Cerebellar cortex (tissue), 1 donor: ENCODE results near the gene TOLLIP.
A peak's percentile ranks its signal among the peaks of the same experiment; 100 is the strongest.

Source experiments
- DNase-seq: peaks from one replicate; pipeline ENCODE4 v3.0.0-alpha.2; 2015; ENCODE audit warnings: low spot score

Gene TOLLIP

DNA sequence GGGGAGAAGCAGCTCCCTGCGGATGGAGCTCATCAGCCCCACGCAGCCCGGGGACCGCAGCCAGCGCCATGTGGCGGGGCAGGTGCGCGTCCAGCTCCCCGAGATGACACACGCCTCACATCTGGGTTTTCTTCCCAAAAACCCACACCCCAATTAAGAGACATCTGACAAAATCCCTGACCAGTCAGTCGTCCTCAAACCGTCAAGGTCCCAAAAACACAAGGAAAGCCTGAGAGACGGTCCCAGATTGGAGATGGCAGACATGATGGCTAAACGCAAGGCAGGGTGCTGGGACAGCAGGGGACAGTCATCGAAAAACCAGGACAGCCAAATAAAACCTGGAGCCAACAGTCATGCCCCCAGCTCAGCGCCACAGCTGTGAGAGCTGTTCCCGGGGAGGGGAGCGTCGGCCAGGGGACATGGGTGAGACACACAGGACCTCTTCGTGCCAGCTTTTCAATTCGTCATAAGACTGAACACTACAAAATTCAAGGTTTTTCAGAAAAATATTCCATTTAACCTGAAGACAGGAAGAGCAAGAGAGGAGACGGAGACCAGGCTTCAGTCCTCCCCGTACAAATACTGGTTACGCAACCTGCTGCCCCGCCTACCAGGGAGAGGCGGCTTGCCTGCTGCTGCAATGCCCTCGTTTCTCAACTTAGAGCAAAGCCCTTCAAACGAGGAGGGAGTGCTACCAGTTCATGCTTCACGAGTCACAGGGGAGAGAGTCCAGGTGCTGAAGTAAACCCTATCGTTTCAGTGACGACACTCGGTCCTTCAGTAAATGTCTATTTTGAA, 10.5 kb downstream of the TOLLIP start:
- peak; percentile 92 for DNase-seq

DNA sequence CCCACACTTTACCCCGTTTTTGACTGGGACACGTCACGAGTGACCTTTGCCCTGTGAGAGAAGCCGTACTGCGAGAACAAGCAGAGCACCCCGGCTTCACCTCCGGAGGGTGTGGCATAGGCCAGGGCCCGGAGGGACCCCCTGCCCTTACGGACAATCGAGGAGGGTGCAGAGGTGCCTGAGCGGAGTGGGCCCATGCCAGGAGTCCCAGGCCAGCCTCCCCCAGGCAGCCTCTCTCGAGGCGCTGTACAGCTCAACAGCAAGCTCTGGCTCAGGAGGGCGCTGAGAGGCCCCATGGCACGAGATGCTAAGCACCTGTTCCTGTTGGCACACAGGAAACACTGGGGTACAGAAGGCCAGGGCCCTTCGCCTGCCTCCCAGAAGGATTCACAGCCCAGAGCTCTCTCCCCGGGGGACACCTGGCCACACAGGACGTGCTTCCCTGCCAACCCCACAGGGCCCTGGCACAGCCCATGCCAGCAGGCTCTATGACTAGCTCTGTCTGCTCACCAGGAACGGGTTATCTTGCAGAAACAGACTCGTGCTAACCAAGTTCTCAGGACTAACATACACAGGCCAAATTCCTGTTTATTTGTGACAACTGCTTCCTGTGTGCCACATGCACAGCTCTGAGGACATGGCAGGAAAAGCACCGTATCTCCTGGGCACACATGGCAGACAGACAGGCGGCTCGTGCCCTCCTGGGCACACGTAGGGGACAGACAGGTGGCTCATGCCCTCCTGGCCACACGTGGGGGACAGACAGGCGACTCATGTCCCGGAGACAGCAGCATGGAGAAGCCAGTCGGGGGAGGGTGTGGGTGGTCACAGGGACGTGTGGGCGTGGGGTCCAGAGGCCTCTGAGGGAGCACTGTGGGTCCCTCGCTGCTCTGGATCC, 11.6 kb downstream of the TOLLIP start:
- peak; percentile 74 for DNase-seq

GRCh38 chr11:1297011-1297575, 12.3 kb downstream of the TOLLIP start:
- no peak for DNase-seq

DNA sequence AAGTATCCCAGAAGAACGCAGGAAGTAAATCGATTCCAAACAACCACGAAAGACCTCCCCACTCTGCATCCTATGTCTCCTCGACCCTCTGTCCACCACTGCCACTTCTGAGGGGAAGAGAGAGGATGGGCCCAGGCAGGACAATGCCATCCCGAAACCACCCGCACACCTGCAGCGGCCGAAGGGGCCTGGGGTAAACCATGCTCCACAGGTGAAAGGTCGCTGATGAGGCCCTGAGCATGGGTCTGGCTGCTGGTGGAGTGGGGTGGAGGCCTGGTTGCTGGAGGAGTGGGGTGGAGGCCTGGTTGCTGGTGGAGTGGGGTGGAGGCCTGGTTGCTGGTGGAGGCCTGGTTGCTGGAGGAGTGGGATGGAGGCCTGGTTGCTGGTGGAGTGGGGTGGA, 13.1 kb downstream of the TOLLIP start:
- no peak for DNase-seq

DNA sequence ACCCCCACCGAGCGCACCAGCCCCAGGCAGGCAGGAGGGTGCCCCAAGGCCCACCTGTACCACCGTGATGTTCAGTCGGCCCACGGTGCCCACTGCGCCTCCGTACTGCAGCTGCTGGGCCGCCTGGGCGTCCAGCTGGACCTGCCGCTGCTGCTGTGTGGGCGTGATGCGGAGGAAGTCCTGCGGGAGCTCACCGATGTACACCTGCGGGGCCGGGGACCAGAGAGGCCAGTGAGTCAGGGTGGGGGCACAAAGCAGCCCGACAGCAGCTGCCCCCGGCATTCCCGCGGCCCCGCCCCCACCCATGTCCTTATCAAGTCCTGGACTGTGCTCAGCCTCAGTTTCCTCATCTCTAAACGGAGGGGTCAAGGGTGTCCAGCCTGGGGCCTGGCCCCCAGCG, 13.8 kb downstream of the TOLLIP start:
- no peak for DNase-seq

- DNase-seq: no peak
These were observed 14.3 kb downstream of the TOLLIP start for GRCh38 chr11:1295086-1295485.

DNA sequence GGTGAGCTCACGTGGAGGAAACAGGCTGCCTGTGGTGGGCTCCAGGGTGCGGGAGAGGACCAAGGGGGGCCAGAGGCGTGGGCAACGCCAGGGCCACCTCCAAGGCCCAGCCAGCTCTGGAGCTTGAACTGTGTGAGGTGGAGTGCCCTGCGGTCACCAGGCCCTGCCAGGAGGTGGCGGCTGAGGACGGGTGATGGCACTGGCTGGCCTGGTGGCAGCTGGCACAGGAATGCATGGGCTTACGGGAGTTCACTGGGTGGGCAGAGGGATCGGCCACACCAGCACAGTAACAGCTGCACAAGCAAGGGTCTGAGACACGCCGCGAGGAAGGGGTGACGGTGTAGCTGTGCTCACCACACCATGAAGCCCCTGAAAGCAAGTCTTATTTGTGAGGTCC, 15.8 kb downstream of the TOLLIP start:
- peak; percentile 58 for DNase-seq

GRCh38 chr11:1292644-1293618, 16.5 kb downstream of the TOLLIP start:
- DNase-seq: no peak

DNA sequence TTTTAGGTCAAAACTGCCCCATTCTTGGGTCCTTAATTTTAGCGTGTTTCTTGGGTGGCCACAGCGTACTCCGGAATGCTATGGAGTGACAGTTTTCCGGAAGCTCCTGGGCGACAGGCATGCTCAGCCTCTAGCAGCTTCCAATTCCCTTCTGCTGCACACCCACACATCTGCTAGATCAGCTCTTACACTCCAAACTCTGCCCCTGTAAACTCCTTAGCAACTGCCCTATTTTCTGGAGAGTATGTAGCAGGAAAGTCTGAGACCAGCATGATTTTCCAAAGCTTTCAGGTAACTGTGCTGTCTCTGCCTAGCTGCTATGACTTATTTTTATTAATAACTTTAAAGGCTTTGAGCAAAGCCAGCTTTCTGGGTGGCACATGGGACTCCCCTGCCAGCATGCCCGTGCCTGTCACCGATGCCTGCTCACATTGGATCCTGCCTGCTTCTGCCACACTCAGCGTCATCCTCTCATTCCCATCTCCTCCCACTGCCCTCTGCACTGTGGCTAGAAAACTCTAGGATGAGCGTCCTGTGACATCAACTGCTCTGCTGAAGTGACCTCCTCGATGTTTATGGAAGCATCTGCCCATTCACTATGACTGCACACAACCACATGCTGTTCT, 17.3 kb downstream of the TOLLIP start:
- no peak for DNase-seq

- DNase-seq: no peak
These were observed 18.0 kb downstream of the TOLLIP start for GRCh38 chr11:1291295-1292017.

- DNase-seq: no peak
These were observed 19.1 kb downstream of the TOLLIP start for GRCh38 chr11:1290052-1291040.

DNA sequence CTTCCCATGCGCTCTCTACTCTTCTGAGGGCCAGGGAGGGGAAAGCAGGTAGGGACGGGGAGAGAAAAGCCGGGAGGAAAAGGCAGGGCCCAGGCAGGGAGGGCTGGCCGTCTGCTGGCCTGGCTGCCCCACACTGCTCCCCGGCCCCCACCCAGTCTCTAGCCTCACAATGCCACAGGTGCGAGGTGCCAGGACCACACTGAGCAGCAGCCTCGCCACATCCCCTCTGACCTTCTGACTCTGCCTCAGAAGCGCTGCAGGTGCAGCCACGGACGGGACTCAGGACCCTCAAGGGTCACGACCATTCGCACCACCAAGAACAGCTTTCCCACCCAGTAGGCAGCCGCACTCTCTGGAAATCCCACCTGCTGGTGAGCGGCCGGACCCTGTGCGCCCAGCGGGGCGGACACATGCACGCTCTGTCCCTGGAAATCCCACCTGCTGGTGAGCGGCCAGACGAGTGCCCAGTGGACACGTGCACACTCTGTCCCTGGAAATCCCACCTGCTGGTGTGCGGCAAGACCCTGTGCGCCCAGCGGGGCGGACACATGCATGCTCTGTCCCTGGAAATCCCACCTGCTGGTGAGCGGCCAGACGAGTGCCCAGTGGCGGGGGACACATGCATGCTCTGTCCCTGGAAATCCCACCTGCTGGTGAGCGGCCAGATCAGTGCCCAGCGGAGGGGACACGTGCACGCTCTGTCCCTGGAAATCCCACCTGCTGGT, 20.1 kb downstream of the TOLLIP start:
- DNase-seq: no peak

DNA sequence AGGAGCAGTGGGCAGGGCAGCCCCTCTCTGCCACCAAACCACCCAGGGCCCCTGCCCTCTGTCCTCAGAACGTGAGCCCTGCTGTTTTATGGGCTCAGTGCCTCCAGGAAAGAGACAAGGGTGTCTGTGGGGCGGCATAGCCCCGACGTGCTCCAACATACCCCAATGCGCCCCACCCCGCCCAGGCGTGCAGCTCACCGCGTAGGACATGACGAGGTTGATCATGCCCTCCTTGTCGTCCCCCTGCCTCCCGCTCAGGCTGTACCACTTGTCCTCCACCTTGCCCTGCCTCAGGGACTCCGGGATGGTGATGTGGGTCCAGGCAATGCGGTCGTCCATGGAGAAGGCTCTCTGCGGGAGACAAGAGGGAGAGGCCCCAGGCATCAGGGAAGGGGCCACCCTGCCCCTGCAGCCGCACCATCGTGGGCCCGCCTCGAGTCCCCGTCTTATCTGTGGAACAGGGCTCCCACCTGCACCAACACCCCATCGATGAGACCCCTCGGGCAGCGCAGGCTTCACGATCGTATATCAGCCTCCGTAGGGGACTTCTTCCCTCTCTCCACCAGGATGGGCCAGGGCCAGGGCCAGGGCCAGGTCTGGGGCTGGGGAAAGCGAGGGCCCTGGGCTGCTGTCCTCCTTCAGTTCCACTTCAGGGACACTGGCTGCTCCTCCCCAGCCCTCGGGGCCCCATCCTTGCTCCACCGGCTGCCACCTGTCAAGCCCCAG, 20.8 kb downstream of the TOLLIP start:
- no peak for DNase-seq

DNA sequence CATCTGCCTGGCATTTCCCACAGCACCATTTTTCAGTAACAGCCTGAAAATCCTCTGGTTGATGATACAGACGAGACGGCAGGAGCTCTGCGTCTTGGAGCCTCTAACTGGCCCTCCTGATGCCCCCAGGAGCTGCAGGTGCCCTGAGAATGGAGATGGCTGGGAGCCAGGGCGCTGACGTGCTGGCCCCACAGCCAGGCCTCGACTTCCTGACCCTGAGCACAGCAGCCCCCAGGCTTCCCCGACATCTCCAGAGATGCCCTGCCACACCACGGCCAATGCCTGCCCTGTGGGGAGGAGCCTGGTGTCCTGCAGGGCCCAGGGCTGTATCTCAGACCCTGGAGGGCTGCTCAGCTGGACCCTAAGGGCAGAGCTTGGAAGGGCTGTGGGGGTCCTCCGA, 21.5 kb downstream of the TOLLIP start:
- DNase-seq: no peak

- DNase-seq: no peak
These were observed 23.6 kb downstream of the TOLLIP start for GRCh38 chr11:1285876-1286275.

GRCh38 chr11:1285316-1285744, 24.1 kb downstream of the TOLLIP start:
- DNase-seq: no peak

GRCh38 chr11:1283906-1284305, 25.5 kb downstream of the TOLLIP start:
- DNase-seq: no peak

DNA sequence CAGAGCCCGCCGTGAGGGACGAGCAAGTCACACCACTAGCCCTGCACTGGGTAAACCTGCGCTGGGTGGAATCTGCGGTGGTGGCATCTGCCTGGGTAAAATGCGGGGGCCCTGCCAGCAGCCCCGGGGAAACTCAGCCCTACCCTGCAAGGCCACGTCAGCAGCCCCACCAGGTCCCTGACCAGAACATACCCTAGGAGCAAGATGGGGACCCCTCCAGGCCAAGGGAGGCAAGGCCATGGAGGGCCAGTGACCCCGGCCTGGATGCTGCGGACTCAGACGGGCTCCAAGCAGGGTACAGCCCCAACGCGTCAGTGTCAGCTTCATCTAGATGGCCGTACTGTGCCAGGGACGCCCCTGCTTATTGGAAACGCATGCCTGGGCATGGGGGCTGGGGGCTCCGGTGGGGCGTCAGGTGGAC, 26.3 kb downstream of the TOLLIP start:
- no peak for DNase-seq
